ENCODE results near the gene WDSUB1.

The WDSUB1 gene, protein sequence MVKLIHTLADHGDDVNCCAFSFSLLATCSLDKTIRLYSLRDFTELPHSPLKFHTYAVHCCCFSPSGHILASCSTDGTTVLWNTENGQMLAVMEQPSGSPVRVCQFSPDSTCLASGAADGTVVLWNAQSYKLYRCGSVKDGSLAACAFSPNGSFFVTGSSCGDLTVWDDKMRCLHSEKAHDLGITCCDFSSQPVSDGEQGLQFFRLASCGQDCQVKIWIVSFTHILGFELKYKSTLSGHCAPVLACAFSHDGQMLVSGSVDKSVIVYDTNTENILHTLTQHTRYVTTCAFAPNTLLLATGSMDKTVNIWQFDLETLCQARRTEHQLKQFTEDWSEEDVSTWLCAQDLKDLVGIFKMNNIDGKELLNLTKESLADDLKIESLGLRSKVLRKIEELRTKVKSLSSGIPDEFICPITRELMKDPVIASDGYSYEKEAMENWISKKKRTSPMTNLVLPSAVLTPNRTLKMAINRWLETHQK

DNA sequence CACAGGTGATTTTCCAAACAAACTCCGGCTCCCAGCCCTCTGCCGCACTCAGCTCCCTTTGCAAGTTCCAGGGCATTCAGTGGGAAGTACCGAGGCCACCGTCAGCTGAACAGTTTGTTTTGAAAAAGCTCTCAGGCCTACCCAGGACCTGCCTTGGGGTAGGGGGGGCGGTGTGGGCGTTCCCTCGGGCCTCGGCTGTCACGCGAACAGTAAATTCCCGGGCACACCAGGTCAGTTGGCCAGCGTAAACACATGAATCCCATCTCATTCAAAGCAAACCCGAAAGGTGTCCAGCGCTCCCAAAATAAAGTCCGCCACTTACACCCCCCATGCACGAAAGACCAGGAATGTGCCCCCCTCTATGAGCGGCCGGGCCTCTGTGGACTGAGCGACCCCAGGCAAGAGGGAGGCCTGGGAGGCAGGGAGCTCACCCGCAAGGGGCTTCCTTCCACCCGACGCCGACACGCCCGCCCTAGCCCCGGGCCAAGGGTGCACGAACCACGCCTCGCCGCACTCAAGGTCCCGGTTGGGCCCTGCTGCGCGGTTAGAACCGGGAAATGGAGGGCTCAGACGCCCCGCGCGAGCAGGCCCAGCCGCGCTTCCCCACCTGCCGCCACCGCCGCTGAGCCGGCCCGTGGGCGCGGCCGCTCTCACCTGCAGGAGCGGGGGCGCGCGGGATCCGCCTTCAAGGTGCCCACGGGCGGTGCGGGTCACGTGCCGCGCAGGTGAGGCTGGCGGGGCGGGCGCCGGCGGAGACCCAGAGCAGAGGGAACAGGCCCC, at the start of gene WDSUB1:
WDSUB1 (minus strand) TSS at position 775 of the 780 bp plus-strand sequence. CDS start 3,634 bp downstream, outside the sequence.
- peak; percentile 82 for DNase-seq (ENCODE audit: low spot score)

DNA sequence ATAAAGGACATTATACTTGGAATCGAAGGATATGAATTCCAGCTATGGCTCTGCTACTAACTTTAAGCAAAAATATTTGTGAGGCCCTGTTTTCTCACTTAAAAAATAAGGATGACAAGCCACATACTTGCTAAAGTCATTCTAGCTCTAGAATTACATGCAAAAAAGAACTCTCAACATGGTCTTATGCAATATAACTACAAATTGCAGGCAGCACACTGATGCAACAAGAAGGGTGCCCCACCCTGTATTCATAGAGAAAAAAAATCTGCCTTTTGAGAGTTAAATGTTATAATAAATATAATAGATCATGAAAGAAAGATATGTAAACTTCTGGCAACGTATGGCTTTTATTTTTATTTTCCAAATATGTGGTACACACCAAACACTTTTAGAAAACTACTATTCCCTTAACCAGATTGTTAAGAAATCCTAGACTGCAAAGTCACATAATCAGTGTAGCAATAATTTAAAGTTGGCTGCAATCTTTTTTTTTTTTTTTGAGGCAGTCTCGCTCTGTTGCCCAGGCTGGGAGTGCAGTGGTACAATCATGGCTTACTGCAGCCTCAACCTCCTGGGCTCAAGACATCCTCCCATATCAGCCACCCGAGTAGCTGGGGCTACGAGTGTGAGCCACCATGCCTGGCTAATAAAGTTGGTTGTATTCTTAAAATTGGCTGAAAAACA, 40.2 kb upstream of the WDSUB1 start:
- no peak for DNase-seq (ENCODE audit: low spot score)

DNA sequence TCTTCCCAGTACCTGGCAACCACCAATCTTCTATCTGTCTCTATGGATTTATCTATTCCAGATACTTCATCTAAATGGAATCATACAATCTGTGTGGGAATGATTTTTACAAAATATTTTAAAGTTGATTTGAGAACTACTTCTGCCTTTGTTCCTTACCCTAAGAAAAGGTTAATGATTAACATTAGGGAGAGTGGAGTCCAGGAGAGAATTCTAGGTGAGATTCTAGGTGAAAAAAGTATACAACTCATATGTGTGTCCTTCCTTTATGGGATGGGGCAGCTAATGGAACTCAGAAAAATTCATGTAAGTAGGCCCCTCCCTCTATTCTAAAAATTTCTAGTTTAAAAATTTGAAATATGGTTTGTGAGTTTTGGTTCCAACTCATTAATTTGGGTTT, 35.9 kb upstream of the WDSUB1 start:
- no peak for DNase-seq (ENCODE audit: low spot score)

DNA sequence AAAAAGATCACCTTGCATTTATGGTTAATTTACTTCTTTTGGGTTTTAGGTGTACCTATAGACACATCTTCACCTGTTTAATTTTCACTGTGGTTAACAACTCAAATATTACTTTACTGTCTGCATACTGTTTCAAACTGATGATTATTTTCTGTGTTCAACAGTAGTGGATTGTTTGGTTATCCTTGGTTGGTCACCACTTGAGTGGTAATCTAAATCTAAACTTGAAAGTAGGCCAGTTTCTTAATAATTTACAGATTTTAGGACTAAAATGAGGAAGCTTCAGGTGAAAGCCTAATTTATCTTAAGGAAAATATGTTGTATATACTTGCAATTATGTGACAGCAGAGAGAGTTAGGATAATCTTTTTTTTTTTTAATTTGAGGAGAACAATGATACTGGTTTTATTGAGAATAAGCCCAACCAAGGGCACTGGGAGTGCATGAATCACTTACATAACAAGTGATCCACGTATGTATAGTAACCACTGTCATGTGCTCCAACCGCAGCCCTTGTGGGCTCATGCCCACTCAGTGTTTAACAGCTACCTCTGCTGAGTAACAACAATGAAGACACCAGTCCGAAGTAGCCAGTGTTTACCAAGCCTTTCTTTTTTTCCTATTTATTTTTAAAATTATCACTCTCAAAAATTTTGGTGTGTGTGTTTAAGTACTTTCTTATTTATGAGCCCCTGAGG, 31.0 kb upstream of the WDSUB1 start:
- no peak for DNase-seq (ENCODE audit: low spot score)

DNA sequence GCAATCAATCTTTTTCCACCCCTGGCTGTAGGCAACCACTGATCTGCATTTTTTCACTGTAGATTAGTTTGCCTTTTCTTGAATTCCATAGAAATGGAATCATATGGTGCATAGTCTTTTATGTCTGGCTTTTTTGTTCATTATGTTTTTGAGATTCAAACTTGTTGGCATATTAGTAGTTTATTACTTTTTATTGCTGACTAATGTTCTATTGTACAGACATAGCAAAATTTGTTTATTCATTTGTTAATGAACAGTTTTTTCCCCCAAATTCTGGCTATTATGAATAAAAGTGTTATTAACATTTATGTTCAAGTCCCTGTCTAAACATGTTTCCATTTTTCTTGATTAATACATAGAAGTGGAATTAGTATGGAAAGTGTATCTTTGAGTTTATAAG, 21.4 kb upstream of the WDSUB1 start:
- DNase-seq (ENCODE audit: low spot score) = no peak

DNA sequence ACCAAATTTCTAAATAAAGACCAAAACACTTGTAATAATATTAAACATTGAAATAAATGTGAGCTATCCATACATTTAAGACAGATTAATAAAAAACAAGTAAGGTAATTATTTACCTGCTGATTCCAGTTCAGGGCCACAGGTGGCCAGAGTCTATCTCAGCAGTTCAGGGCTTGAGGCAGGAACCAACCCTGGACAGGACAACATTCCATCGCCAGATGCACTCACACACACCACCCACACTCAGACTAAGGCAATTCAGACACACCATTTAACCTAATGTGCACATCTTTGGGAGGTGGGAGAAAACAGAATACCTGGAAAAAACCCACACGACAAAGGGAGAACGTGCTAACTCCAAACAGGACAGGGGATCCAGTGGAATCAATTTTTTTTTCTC, 14.1 kb upstream of the WDSUB1 start:
- DNase-seq (ENCODE audit: low spot score) = no peak

DNA sequence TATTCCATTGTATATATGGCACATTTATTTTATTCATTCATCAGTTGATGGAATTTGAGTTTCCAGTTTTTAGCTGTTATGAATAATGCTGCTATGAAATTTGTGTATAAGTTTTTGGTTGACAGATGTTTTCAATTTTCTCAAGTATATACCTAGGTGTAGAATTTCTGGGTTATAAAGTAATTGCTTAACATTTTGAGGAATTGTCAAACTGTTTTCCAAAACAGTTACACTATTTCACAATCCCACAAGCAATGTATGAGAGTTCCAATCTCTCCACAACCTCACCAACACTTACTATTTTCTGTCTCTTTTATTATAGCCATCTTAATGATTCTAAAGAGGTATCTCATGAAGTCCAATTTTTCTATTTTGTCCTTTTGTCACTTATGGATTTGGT, 12.5 kb upstream of the WDSUB1 start:
- DNase-seq (ENCODE audit: low spot score) = no peak

DNA sequence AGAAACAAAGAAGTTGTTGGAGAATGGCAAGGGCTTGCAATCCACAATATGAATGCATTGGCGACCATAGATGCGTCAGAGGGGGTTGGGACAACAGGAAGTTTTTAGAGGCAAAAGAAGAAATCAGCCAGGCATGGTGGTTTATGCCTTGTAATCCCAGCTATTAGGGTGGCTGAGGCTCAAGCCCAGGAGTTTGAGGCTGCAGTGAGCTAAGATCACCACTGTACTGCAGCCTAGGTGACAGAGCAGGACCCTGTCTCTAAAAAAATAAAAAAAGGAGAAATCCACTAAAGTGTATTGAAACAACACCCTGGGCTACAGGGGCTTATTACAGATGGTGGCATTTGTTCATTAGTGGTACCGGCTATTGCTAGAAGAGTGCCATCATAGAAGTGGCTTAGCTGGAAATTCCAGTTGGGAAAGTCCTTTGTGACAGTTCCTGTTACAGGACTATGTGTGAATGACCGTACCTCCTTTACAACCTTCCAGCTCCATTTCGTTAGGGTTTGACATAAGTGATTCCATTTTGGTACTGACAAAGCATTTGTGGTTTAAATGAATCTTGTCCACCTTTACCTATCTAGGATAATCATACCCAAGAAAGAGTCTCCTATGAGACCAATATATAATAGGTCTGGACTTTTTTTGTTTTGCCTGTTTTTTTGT, 10.7 kb upstream of the WDSUB1 start:
- no peak for DNase-seq (ENCODE audit: low spot score)

DNA sequence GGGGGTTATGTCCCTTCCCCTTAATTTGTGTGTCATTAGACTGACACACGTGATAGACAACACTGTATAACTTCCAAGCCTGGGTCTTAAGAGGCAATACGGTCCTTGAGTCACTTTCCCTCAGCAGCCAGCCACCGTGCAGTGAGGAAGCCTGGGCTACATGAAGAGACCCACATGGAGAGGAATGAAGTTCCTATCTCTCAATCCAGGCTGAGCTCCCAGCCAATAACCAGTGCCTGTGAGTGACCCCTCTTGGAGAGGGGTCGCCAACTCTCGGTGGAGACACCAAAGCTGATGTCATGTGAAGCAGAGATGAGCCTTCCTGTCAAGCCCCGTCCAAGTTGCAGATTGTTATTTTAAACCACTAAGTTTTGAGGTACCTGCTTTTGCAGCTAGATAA, 5.7 kb upstream of the WDSUB1 start:
- no peak for DNase-seq (ENCODE audit: low spot score)

DNA sequence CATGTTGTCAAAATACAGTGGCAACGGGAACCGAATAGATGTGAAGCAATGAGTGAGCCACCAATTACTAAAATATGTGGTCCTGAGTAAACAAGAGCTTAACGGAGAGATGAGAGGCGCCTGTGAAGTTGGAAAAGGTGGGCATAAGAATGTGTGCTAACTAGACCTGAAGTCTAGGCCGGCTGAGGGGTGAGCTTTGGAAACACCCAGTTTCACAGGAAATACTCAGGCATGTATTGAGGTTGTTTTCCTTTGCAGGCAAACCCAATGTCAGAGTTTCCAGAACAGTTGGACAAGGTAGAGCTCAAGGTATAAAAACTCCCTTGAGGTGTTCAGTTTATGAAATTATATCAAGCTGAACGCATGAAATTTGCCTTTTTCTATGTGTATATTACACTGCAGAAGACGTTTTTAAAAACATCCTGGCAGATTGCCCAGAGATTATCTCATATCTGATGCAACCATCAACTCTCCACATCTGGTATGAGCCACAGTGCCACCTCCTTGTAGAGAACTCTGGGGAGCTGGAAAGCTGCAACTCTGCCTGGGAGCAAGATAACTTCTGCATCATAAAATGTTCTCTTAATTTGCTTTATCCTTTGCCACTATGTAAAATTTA, 3.9 kb upstream of the WDSUB1 start:
- no peak for DNase-seq (ENCODE audit: low spot score)

DNA sequence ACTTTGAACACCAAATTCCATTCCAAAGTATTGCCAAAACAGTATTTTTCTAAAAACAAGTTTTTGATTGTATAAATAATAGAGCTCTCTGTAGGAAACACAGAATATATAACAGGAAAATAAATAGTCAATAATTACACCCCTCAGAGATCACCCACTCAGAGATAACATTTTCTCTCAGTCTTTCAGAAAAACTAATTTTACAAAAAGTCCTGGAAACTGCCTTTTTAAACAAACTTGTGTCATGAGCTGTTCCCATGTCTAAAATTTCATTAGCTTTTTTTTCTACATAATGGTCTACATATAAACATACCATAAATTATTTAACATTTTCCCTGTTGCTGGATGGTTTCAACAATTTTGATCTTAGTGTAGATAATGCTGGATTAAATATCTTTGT, 1.2 kb upstream of the WDSUB1 start:
- DNase-seq (ENCODE audit: low spot score) = no peak

DNA sequence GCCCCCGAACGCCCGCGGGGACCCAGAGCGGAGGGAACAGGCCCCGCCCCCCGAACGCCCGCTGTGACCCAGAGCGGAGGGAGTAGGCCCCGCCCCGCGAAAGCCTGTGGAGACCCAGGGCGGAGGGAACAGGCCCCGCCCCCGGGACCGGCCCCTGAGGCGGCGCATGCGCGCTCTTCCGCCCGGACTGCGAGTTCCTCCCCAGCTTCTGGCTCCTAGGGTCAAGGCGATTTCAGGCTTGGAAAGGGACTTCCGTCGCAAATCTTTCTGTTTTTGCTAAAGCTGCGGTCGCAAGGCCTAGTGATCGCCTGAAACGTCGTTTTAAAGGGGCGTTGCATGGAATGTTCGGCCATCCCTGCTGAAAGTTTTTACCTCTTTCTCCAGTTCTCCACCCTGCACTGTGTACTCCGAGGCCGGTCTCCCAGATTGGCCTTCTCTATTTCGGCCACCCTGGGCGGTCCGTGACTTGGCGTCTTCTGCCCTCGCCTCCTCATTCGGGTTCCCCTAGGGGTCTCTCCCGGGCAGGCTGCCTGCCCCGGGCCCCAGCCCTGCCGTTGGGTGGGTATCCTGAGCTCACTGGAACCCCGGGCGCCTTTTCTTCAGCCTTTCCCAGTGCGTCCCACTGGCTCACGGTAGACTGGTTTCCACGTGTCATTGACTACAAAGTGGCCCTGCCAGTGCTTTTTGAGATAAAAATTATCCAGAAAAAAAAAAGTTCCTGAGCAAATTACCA, 372 bp upstream of the WDSUB1 start:
- peak; percentile 99 for DNase-seq (ENCODE audit: low spot score)

DNA sequence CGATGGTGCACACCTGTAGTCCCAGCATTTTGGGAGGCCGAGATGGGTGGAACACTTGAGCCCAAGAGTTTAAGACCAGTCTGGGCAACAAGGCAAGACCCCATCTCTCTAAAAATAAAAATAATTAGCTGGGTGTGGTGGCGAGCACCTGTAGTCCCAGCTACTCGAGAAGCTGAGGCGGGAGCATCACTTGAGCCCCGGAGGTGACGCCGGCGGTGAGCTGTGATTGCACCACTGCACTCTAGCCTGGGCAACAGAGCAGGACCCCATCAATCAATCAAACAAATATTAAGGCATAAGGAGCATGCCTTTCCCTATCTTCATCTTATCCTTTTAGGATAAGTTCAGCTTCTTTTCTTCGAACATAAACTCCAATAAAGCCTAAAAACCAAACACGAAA, 1.1 kb downstream of the WDSUB1 start:
- DNase-seq (ENCODE audit: low spot score) = no peak

DNA sequence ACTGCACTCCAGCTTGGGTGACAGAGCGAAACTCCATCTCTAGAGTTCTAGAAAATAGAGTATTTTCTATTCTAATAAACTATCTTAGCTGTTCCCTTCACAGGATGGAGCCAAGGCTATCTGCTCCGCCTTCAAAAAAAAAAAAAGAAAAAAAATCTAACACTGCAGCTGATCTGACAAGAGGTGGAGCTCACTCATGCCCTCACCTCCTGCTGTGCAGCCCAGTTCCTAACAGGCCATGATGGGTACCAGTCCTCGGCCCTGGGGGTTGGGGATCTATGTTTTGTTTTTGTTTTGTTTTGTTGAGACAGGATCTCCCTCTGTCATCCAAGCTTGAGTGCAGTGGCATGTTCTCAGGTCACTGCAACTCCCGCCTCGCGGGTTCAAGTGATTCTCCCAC, 3.0 kb downstream of the WDSUB1 start:
- DNase-seq (ENCODE audit: low spot score) = no peak

DNA sequence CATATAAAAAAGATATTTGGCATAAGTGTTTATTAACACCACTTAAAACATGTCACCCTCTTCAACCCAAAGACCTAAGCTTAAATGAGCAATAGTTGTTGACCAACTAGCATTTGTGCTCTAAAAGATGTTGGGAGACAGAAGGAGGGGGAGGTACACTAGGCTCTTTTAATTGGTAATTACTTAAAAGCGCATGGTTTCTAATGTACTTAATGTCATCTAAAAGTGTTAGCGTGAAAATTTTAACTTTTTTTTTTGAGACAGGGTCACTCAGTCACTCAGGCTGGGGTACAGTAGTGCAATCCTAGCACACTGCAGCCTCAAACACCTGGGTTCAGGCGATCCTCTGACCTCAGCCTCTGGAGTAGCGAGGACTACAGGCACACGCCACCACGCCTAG, 5.5 kb downstream of the WDSUB1 start:
- DNase-seq (ENCODE audit: low spot score) = no peak

DNA sequence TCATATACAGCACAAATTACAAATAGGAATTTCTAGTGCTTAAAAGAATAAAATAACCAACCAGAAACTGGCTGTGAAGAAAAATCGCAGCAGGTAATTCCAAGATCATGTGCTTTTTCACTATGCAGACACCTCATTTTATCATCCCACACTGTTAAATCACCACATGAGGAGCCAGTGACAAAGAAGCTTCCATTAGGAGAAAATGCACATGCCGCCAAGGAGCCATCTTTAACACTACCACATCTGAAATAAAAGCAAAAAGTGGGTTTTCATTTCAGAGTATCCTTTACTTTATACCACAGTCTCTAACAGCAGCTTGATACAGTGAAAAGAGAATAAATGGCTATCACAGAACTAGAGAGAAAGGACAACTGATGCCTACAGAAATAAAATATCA, 6.8 kb downstream of the WDSUB1 start:
- DNase-seq (ENCODE audit: low spot score) = no peak

DNA sequence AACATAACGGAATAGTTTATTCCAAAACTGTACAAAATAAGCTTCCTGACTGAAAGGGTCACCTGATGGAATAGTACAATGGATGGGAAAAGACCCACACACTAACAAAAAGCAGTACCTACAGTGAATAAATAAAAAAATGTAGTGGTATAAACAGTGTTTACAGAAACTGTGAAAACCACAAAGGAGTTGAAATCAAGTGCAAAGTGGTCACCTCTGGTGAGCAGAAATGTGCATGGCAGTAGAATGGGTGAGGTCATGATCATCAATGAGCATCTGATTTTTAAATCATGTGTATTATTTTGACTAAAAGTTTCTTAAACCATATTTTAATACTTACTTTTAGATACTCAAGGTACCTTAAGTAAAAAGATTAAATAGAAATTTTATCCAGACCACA, 11.4 kb downstream of the WDSUB1 start:
- no peak for DNase-seq (ENCODE audit: low spot score)

DNA sequence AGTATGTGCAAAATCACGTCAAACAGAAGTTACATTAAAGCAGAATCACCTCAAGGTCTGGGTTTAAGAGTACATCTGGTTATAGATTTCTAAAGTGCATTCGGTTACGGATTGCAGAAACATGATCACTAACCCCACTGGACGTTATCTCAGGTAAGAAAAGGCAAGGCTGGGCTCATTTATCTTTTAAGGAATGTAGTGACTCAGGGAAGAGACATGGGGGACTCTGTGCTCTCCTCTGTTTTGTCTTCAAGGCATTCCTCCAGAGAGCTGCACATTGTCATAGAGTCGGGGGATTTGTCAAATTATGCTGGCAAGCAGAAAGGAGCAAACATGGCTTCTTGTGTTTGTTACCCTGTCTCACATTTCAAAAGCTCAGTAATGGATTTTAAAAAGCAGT, 14.3 kb downstream of the WDSUB1 start:
- no peak for DNase-seq (ENCODE audit: low spot score)

DNA sequence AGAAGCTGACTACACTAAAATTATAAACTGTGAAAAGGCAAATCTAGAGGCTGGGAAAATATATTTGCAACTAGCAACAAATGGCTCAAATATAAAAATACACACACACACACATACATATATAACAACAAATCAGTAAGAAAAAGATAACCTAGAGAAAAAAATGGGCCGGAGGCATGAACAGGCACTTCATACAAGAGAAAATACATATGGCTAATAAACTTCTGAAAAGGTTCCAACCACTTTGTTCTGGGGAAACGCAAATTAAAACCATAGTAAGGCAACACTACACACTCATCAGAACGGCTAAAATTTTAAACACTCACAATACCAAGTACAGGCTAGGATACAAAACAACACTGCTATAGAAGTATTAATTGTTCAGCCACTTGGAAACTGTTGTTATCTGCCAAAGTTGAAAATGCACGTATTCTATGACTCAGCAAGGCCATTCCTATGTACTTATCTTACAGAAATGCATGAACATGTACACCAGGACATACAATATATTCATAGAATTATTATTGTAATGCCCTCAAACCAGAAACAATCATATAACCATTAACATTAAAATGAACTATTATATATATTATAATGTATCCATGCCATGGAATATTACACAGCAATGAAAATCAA, 15.6 kb downstream of the WDSUB1 start:
- DNase-seq (ENCODE audit: low spot score) = no peak

DNA sequence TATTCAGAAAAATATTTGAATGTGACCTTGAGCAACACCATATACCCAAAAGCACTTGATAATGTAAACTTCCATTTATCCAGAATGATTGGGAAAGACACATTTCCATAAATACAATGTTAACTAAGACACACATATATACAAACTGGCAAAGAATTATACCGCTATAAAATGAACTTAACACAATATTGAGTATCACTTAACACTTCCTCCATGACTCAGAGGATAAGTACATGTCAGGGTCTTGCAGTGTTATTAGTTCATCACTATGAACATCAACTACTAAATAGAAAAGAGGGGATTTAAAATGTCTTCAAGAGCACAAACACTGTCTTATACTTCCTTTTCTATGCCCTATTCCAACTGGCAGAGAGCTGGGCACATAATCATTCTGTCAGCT, 18.6 kb downstream of the WDSUB1 start:
- no peak for DNase-seq (ENCODE audit: low spot score)

Data from ecto neural progenitor cell (in vitro differentiated cells).